ENCODE results near the gene NLRX1.

DNA sequence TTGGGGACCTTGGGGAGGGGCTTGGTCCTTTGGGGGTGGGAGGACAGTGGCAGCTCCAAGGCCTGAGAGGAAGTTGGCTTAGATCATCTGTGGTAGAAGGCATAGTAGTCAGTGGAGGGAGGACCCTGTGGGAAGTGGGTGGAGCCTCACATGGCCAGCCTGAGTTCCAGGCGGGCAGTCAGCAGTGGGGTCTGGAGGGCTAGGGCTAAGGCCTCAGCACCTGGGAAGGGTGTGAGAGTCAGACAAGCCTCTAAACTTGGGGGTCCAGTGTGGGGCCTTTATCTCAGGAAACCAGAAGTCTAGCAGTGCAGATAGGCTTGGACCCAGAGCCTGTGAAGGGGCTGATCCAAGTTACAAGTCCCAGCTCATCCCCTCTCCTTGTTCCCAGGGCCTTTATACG is 4.0 kb downstream of the NLRX1 start:
- TF ChIP-seq, protein P1, sequence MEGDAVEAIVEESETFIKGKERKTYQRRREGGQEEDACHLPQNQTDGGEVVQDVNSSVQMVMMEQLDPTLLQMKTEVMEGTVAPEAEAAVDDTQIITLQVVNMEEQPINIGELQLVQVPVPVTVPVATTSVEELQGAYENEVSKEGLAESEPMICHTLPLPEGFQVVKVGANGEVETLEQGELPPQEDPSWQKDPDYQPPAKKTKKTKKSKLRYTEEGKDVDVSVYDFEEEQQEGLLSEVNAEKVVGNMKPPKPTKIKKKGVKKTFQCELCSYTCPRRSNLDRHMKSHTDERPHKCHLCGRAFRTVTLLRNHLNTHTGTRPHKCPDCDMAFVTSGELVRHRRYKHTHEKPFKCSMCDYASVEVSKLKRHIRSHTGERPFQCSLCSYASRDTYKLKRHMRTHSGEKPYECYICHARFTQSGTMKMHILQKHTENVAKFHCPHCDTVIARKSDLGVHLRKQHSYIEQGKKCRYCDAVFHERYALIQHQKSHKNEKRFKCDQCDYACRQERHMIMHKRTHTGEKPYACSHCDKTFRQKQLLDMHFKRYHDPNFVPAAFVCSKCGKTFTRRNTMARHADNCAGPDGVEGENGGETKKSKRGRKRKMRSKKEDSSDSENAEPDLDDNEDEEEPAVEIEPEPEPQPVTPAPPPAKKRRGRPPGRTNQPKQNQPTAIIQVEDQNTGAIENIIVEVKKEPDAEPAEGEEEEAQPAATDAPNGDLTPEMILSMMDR (IDR thresholded peaks at IDR 0.05), result no peak
- TF ChIP-seq EZH2 (IDR thresholded peaks at IDR 0.05), result no peak
